Measurements from ENCODE around the gene SIK3. TPM values are rescaled to one million over a fixed set of nuclear protein-coding genes. Genes with fewer than 3 reads are reported as not detected.

SIK3 gene
- total RNA-seq, 1 experiment from 2014 or later = 34.4 TPM

GRCh38 chr11:116986521-116987105 lies 111.6 kb downstream of the SIK3 start (continued):
- TF ChIP-seq ZNF425 (CRISPR knock-in tag; conservative IDR thresholded peaks at IDR 0.05) (no peak), ATF6 (CRISPR knock-in tag; IDR thresholded peaks at IDR 0.05) (no peak), CDX4 (CRISPR knock-in tag; IDR thresholded peaks at IDR 0.05; ENCODE audit: borderline replicate concordance) (no peak), JUN (CRISPR knock-in tag; IDR thresholded peaks at IDR 0.05) (no peak), EMX1 (CRISPR knock-in tag; IDR thresholded peaks at IDR 0.05) (no peak), ZNF219 (CRISPR knock-in tag; IDR thresholded peaks at IDR 0.05; ENCODE audit: borderline replicate concordance) (no peak), ATF2 (CRISPR knock-in tag; IDR thresholded peaks at IDR 0.05; ENCODE audit: borderline replicate concordance, low read depth) (no peak), GABPB1 (CRISPR knock-in tag; IDR thresholded peaks at IDR 0.05) (no peak), TEAD1 (CRISPR knock-in tag; IDR thresholded peaks at IDR 0.05) (no peak), ZSCAN18 (CRISPR knock-in tag; IDR thresholded peaks at IDR 0.05) (no peak), CTCF (IDR thresholded peaks at IDR 0.05) (no peak), ELF4 (CRISPR knock-in tag; IDR thresholded peaks at IDR 0.05; ENCODE audit: low read depth) (no peak), PREB (CRISPR knock-in tag; IDR thresholded peaks at IDR 0.05; ENCODE audit: borderline replicate concordance) (no peak)

GRCh38 chr11:116984589-116984988 lies 113.6 kb downstream of the SIK3 start:
- H3K27me3 Mint-ChIP-seq (ENCODE audit: low read depth) = no peaks in the 10 kb centered on the region
- ATAC-seq (no peak), DNase-seq (ENCODE audit: low spot score) (no peak)
- H3K9me3 Mint-ChIP-seq = no peaks in the 10 kb centered on the region
- H3K4me1 Mint-ChIP-seq = peaks cover 34% of the 10 kb centered on the region
- POLR2A ChIA-PET = no interaction called here
- no peak overlapping the region for H3K27ac Mint-ChIP-seq
- no peaks in the 10 kb centered on the region for H3K36me3 Mint-ChIP-seq
- H3K4me3 Mint-ChIP-seq = no peak overlapping the region
- CTCF ChIA-PET = no interaction called here
- TF ChIP-seq HMGA2 (CRISPR knock-in tag; IDR thresholded peaks at IDR 0.05) (no peak), ATF1 (CRISPR knock-in tag; IDR thresholded peaks at IDR 0.05) (no peak), E2F4 (CRISPR knock-in tag; IDR thresholded peaks at IDR 0.05; ENCODE audit: borderline replicate concordance, low read depth) (no peak), TEAD4 (CRISPR knock-in tag; IDR thresholded peaks at IDR 0.05) (no peak), RORB (CRISPR knock-in tag; IDR thresholded peaks at IDR 0.05) (no peak), ATF6 (CRISPR knock-in tag; IDR thresholded peaks at IDR 0.05) (no peak), ZMAT4 (CRISPR knock-in tag; IDR thresholded peaks at IDR 0.05) (no peak), CREM (CRISPR knock-in tag; IDR thresholded peaks at IDR 0.05) (no peak)

Measured in WTC11 (cell line).